ENCODE results near the gene ARMC2. TPM values are rescaled to one million over a fixed set of nuclear protein-coding genes. Genes with fewer than 3 reads are reported as not detected.
"Not testable (repeated sequence)": the region's sequence is repeated elsewhere in the genome, so short reads cannot be mapped to it uniquely, and the experiment has no call there.

The ARMC2 gene
- total RNA-seq, 1 donor from 2014 or later, result 3.5 TPM

DNA sequence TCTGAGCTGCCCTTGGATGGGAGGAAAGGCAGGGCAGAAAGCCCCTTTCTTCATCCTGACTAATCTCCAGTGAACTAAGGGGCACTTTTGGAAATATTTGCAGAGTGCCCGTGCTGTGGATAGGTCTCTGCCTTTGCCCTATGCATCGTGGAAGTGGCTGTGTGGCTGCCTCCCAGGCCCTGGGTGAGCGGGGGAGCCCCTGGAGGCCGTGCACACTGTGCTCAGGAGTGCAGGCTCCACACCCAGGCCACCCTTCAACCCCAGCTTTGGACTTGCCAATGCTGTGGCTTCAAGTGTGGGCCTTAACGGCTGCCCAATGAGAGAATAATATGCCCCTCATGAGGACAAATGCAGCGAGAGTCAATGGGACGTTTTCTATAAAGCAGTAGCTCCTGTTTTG lies 36.7 kb upstream of the ARMC2 start:
- H3K27ac Mint-ChIP-seq, result no peak overlapping the region
- ChIA-PET POLR2A (no interaction called here), CTCF (interaction anchor here (1.1 kb wide), 1 partner anchor 268 kb away, joined by 3 read pairs; no protein-coding TSS in a partner anchor)
- ATAC-seq (ENCODE audit: low read depth) (no peak), DNase-seq (no peak)
- H3K4me3 Mint-ChIP-seq, result no peak overlapping the region
- TF ChIP-seq, protein P1, sequence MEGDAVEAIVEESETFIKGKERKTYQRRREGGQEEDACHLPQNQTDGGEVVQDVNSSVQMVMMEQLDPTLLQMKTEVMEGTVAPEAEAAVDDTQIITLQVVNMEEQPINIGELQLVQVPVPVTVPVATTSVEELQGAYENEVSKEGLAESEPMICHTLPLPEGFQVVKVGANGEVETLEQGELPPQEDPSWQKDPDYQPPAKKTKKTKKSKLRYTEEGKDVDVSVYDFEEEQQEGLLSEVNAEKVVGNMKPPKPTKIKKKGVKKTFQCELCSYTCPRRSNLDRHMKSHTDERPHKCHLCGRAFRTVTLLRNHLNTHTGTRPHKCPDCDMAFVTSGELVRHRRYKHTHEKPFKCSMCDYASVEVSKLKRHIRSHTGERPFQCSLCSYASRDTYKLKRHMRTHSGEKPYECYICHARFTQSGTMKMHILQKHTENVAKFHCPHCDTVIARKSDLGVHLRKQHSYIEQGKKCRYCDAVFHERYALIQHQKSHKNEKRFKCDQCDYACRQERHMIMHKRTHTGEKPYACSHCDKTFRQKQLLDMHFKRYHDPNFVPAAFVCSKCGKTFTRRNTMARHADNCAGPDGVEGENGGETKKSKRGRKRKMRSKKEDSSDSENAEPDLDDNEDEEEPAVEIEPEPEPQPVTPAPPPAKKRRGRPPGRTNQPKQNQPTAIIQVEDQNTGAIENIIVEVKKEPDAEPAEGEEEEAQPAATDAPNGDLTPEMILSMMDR (IDR thresholded peaks at IDR 0.05), result no peak
- H3K27me3 Mint-ChIP-seq, result peaks cover 8% of the 10 kb centered on the region
- H3K4me1 Mint-ChIP-seq, result no peaks in the 10 kb centered on the region
- H3K9me3 Mint-ChIP-seq, result peaks cover 2% of the 10 kb centered on the region
- intact Hi-C loops (cut with micrococcal nuclease), result no loop called here
- H3K36me3 Mint-ChIP-seq (ENCODE audit: low read depth), result no peaks in the 10 kb centered on the region

DNA sequence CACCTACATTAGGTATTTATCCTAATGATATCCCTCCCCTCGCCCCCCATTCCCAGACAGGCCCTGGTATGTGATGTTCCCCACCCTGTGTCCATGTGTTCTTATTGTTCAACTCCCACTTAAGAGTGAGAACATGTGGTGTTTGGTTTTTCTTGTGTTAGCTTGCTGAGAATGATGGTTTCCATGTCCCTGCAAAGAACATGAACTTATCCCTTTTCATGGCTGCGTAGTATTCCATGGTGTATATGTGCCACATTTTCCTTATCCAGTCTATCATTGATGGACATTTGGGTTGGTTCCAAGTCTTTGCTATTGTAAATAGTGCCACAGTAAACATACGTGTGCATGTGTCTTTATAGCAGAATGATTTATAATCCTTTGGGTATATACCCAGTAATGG lies 35.0 kb upstream of the ARMC2 start:
- ATAC-seq (ENCODE audit: low read depth); H3K9me3 Mint-ChIP-seq; H3K4me1 Mint-ChIP-seq; H3K27me3 Mint-ChIP-seq; CTCF ChIA-PET; intact Hi-C loops (cut with micrococcal nuclease); H3K27ac Mint-ChIP-seq; POLR2A ChIA-PET; DNase-seq; H3K4me3 Mint-ChIP-seq; H3K36me3 Mint-ChIP-seq (ENCODE audit: low read depth): not testable (repeated sequence)

DNA sequence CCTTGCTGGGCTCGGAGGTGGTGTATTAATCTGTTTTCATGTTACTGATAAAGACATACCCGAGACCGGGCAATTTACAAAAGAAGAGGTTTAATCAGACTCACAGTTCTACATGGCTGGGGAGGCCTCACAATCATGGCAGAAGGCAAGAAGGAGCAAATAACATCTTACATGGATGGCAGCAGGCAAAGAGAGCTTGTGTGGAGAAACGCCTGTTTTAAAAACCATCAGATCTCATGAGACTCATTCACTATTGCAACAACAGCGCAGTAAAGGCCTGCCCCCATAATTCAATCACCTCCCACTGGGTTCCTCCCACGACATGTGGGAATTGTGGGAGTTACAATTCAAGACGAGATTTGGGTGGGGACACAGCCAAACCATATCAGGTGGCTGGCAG lies 30.9 kb upstream of the ARMC2 start:
- H3K4me3 Mint-ChIP-seq; CTCF ChIA-PET; H3K27ac Mint-ChIP-seq; H3K27me3 Mint-ChIP-seq; H3K36me3 Mint-ChIP-seq (ENCODE audit: low read depth); H3K4me1 Mint-ChIP-seq; H3K9me3 Mint-ChIP-seq; POLR2A ChIA-PET; DNase-seq; ATAC-seq (ENCODE audit: low read depth); intact Hi-C loops (cut with micrococcal nuclease): not testable (repeated sequence)

DNA sequence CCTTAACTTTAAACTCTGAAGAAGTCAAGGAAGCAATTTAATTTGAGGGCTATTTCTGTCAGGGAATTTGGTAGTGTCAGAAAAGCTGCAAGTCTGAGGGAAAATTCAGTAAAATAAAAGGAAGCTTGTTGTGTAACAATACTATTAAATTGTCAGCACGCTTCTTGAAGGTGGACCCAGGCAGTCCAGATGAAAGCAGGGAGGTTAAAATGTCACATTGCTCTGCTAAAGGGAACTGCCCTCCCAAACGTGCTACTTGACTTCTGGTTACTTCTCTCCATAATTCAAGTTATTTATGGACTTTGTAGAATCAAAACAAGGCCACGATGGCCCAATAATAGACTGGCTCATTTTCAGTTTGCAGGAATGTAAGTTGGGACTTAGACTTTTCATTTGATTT lies 28.2 kb upstream of the ARMC2 start:
- Mint-ChIP-seq H3K9me3 (peaks cover 13% of the 10 kb centered on the region), H3K27me3 (peaks cover 5% of the 10 kb centered on the region), H3K27ac (no peak overlapping the region), H3K4me3 (no peak overlapping the region), H3K4me1 (no peaks in the 10 kb centered on the region), H3K36me3 (ENCODE audit: low read depth) (no peaks in the 10 kb centered on the region)
- intact Hi-C loops (cut with micrococcal nuclease), result no loop called here
- ChIA-PET POLR2A (no interaction called here), CTCF (no interaction called here)
- no peak for DNase-seq
- TF ChIP-seq, protein P1 (IDR thresholded peaks at IDR 0.05), result no peak
- no peak for ATAC-seq (ENCODE audit: low read depth)

DNA sequence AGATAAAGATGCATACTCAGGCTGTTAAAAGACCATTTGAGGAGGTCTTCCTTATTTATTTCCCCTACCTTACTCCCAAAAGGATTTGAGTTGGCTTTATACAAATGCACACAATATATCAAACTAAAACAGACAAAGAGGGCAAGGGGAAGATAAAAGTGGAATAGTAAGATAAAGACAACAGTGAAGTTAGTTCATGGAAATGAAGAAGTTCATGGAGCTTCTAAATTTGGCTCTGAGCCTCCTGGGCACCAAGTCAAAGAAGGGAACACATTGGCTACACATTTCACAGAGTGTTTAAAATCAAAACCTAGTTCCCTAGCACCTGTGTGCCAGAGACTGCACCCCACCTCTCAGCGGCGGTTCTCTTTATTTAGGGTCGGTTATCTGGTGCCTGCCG lies 25.8 kb upstream of the ARMC2 start:
- ATAC-seq (ENCODE audit: low read depth) (no peak), DNase-seq (no peak)
- TF ChIP-seq, protein P1 (IDR thresholded peaks at IDR 0.05), result no peak
- ChIA-PET CTCF (no interaction called here), POLR2A (no interaction called here)
- H3K9me3 Mint-ChIP-seq, result peaks cover 20% of the 10 kb centered on the region
- H3K4me1 Mint-ChIP-seq, result no peaks in the 10 kb centered on the region
- H3K4me3 Mint-ChIP-seq, result no peak overlapping the region
- H3K27me3 Mint-ChIP-seq, result peaks cover 8% of the 10 kb centered on the region
- intact Hi-C loops (cut with micrococcal nuclease), result no loop called here
- H3K27ac Mint-ChIP-seq, result no peak overlapping the region
- peaks cover 3% of the 10 kb centered on the region for H3K36me3 Mint-ChIP-seq (ENCODE audit: low read depth)

DNA sequence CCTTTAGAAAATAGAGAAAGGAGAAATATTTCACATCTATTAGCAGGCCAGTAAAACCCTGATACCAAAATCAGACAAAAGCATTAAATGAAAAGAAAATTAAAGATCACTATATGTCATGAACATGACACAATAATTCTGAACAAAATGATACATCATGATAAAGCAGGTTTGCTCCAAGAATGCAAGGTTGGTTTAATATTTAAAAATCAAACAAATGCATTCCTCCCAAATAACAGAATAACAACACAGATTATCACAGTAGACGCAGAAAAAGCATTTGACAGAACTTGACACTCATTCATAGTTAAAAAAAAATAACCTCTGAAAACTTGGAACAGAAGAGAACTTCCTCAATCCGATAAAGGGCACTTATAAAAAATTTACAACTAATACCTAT lies 22.9 kb upstream of the ARMC2 start:
- Mint-ChIP-seq H3K4me1 (no peaks in the 10 kb centered on the region), H3K4me3 (no peak overlapping the region), H3K36me3 (ENCODE audit: low read depth) (peaks cover 3% of the 10 kb centered on the region), H3K27me3 (peaks cover 6% of the 10 kb centered on the region), H3K9me3 (peaks cover 18% of the 10 kb centered on the region), H3K27ac (no peak overlapping the region)
- ATAC-seq (ENCODE audit: low read depth) (no peak), DNase-seq (no peak)
- POLR2A ChIA-PET, result no interaction called here
- intact Hi-C loops (cut with micrococcal nuclease), result no loop called here
- TF ChIP-seq, protein P1 (IDR thresholded peaks at IDR 0.05), result no peak
- CTCF ChIA-PET, result no interaction called here
